Forelimb muscle (tissue), 1 donor: ENCODE results near the gene ISLR. TPM values are rescaled to one million over a fixed set of nuclear protein-coding genes. Genes with fewer than 3 reads are reported as not detected.

ENCODE experiments used
- DNase-seq: peaks from one replicate; pipeline ENCODE4 v3.0.0-alpha.2; 2013; ENCODE audit warnings: low read depth
- polyA plus RNA-seq: library from polyadenylated mRNA; unstranded; fragments of 120-200 nt; gene quantifications from one replicate; pipeline ENCODE4 v1.2.1, GENCODE V29; 2013; ENCODE audit not compliant: insufficient read length

The ISLR gene
- polyA plus RNA-seq, 1 donor, result 142 TPM

- DNase-seq, result no peak
Measured at GRCh38 chr15:74171965-74172541, 1.5 kb upstream of the ISLR start.

- no peak for DNase-seq
Measured at GRCh38 chr15:74172701-74173379, 670 bp upstream of the ISLR start.

- DNase-seq, result peak; percentile 67
Measured at GRCh38 chr15:74174219-74174957, 878 bp downstream of the ISLR start.

- no peak for DNase-seq
Measured at GRCh38 chr15:74174958-74175253, 1.4 kb downstream of the ISLR start.

- no peak for DNase-seq
Measured at GRCh38 chr15:74175271-74176191, 2.0 kb downstream of the ISLR start.

- no peak for DNase-seq
Measured at GRCh38 chr15:74176262-74177214, 3.0 kb downstream of the ISLR start.

GRCh38 chr15:74178326-74179100 lies 5.0 kb downstream of the ISLR start:
- no peak for DNase-seq

GRCh38 chr15:74179101-74179841 lies 5.8 kb downstream of the ISLR start:
- DNase-seq, result no peak

- DNase-seq, result peak; percentile 77
Measured at GRCh38 chr15:74179983-74180880, 6.7 kb downstream of the ISLR start.

- no peak for DNase-seq
Measured at GRCh38 chr15:74180881-74181602, 7.5 kb downstream of the ISLR start.

GRCh38 chr15:74182131-74182530 lies 8.6 kb downstream of the ISLR start:
- no peak for DNase-seq

- DNase-seq, result no peak
Measured at GRCh38 chr15:74184582-74185091, 11.1 kb downstream of the ISLR start.

GRCh38 chr15:74185710-74186348 lies 12.3 kb downstream of the ISLR start:
- no peak for DNase-seq

GRCh38 chr15:74188216-74188615 lies 14.7 kb downstream of the ISLR start:
- DNase-seq, result no peak

GRCh38 chr15:74191798-74192197 lies 18.3 kb downstream of the ISLR start:
- DNase-seq, result no peak

- DNase-seq, result no peak
Measured at GRCh38 chr15:74192751-74193150, 19.2 kb downstream of the ISLR start.

GRCh38 chr15:74193299-74193718 lies 19.8 kb downstream of the ISLR start:
- no peak for DNase-seq
